Epithelial cell of proximal tubule (primary cell): ENCODE data around the gene DDX53. TPM values are rescaled to one million over a fixed set of nuclear protein-coding genes. Genes with fewer than 3 reads are reported as not detected.

Experiments used
- DNase-seq: peaks from one replicate; pipeline ENCODE4 v3.0.0-alpha.2; 2011; ENCODE audit warnings: low read depth
- H3K4me3 ChIP-seq: 2 replicates; pipeline ENCODE4 v1.5.1; 2011; ENCODE audit warnings: low read depth, mild to moderate bottlenecking, low read length
- total RNA-seq: library from RNA; depleted of rRNA; stranded (reverse); fragments of >200 nt; gene quantifications from 2 replicates; pipeline ENCODE4 v1.2.3, GENCODE V29; 2015
- TF ChIP-seq, protein P1 (sequence below): conservative IDR thresholded peaks from 2 replicates; pipeline ENCODE4 v1.5.1; 2012; ENCODE audit warnings: low read depth, mild to moderate bottlenecking, low read length

The DDX53 gene
- total RNA-seq, 1 donor from 2014 or later: not detected

DNA sequence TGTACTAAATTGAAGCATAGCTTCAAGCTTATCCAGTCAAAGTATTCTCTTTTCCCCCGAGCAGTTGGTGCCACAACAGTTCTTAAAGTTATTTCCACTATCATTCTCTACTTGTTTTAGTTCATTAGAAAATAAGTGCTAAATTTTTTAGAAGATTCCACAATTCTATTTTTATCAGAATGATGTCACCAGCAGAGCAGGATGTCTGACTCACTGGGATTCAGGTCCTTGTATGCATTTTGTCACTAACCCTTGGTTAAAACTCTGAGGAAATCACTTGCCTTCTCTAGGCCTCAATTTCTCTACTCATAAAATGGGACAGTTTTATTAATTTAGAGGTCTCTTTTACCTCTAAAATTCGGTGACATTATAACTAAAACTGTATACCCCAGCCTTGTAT lies 3.4 kb downstream of the DDX53 start:
- TF ChIP-seq, protein P1, sequence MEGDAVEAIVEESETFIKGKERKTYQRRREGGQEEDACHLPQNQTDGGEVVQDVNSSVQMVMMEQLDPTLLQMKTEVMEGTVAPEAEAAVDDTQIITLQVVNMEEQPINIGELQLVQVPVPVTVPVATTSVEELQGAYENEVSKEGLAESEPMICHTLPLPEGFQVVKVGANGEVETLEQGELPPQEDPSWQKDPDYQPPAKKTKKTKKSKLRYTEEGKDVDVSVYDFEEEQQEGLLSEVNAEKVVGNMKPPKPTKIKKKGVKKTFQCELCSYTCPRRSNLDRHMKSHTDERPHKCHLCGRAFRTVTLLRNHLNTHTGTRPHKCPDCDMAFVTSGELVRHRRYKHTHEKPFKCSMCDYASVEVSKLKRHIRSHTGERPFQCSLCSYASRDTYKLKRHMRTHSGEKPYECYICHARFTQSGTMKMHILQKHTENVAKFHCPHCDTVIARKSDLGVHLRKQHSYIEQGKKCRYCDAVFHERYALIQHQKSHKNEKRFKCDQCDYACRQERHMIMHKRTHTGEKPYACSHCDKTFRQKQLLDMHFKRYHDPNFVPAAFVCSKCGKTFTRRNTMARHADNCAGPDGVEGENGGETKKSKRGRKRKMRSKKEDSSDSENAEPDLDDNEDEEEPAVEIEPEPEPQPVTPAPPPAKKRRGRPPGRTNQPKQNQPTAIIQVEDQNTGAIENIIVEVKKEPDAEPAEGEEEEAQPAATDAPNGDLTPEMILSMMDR: no peak
- no peak overlapping the region for H3K4me3 ChIP-seq
- no peak for DNase-seq

DNA sequence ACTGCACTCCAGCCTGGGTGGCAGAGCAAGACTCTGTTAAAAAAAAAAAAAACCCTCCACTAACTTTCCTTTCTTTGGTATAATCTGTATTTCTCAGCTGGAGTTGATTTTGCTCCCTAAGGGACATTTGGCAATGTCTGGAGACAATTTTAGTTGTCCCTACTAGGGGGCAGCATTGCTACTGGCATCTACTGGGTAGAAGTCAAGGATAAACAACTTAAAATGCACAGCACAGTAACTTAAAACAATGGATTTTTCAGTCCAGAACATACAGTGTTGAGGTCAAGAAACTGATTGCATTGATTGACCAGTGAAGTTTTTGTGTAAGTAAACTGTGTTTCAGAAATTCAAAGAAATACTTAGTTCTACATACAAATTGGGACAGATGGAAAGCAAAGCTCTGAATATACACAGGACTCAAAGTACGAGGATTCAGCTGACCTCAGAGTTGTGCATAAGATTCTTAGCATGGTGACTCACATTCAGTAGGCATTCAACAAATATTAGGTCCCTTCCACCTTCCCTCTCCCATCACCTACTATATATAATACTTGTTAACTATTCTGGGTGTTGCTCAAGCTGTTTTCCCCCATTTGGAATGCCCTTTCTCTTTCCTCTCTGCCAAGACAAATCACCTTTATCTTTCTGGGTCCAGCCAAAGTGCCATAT lies 8.8 kb downstream of the DDX53 start:
- H3K4me3 ChIP-seq: no peak overlapping the region
- DNase-seq: no peak
- TF ChIP-seq, protein P1: peak; percentile 68

DNA sequence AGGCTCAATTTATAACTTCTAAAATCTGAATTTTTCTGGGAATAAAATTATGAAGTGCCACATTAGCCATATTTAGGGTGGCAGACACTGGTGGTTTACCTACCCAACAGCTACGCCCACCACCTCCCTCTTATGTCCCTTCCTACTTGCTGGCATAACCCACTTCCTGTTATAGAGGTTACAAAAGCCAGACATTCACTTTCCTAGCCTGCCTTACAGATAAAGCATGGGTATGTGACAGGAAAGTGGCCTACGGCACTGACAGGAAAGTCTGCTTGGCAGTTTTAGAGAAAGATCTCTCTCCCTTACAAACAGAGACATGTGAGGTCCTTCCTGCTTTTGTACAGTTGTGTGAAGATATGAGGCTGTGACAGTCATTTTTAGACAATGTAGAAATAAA lies 12.4 kb downstream of the DDX53 start:
- no peak for DNase-seq
- TF ChIP-seq, protein P1: no peak
- H3K4me3 ChIP-seq: no peak overlapping the region

GRCh38 chrX:23012636-23013035 lies 12.9 kb downstream of the DDX53 start:
- no peak for DNase-seq
- no peak overlapping the region for H3K4me3 ChIP-seq
- TF ChIP-seq, protein P1: no peak

- DNase-seq: no peak
- H3K4me3 ChIP-seq: no peak overlapping the region
- TF ChIP-seq, protein P1: no peak
Measured at GRCh38 chrX:23013366-23013765, 13.6 kb downstream of the DDX53 start.

DNA sequence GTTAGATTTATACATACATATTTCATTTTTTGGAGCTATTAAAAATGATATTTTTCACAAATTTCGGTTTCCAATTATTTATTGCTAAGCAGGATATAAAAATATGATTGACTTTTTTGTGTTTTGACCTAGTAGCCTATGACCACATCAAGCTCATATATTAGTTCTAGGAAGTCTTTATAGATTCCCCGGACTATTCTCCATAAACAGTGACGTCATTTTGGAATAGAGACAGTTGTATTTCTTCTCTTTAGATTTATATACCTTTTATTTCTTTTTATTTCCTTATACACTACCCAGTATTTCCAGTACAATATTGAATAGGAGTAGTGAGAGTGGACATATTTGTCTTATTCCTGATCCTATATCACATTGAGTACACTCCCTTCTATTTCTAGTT lies 31.8 kb downstream of the DDX53 start:
- TF ChIP-seq, protein P1: no peak
- no peak overlapping the region for H3K4me3 ChIP-seq
- no peak for DNase-seq

DNA sequence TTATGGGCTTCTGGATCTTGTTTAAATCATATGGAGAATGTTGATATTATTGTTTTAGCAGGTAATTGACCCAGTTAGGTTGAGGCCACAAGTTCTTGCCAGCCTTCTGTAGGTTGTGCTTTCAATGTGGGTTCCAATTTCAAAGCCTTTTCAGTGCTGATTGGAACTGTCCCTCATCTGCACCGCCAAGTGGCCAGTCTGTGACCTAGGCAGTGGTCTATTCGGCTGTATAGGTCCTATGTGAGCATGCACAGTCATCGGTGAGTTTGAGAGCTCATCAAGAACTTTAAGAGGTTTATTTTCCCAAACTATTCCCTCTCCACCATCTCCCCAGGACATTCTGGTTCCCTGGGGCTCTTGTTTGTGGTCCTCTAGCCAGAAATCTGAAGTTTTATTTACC lies 35.7 kb downstream of the DDX53 start:
- no peak for DNase-seq
- TF ChIP-seq, protein P1: no peak
- no peak overlapping the region for H3K4me3 ChIP-seq
